Gastroesophageal sphincter (tissue), 3 donors: ENCODE data around the gene TSC22D4.

ENCODE experiments used
- EP300 ChIP-seq: sonication (generic); formaldehyde crosslinking; IDR thresholded peaks from one replicate; pipeline ENCODE4 v1.6.1; 2017; ENCODE audit warnings: antibody characterized with exemption, mild to moderate bottlenecking
- POLR2A ChIP-seq, 2 donors: fragments of 450-650 bp; IDR thresholded peaks; one replicate each; pipeline ENCODE4 v1.6.1; 2017; ENCODE audit warnings: antibody characterized with exemption in 2 of 2, mild to moderate bottlenecking in 2 of 2, moderate library complexity in 1 of 2
- POLR2AphosphoS5 ChIP-seq: sonication (generic); formaldehyde crosslinking; IDR thresholded peaks from one replicate; pipeline ENCODE4 v1.6.1; 2017; ENCODE audit warnings: antibody characterized with exemption
- TF ChIP-seq, protein P1 (sequence below), 4 experiments: fragments of 200-600 bp in 2 of 4; fragments of 450-650 bp in 2 of 4; sonication (generic) in 1 of 4; IDR thresholded peaks; one replicate each; pipeline ENCODE4 v1.5.1; 2017 to 2019; ENCODE audit warnings: antibody characterized with exemption in 4 of 4, mild to moderate bottlenecking in 2 of 4, moderate library complexity in 2 of 4

DNA sequence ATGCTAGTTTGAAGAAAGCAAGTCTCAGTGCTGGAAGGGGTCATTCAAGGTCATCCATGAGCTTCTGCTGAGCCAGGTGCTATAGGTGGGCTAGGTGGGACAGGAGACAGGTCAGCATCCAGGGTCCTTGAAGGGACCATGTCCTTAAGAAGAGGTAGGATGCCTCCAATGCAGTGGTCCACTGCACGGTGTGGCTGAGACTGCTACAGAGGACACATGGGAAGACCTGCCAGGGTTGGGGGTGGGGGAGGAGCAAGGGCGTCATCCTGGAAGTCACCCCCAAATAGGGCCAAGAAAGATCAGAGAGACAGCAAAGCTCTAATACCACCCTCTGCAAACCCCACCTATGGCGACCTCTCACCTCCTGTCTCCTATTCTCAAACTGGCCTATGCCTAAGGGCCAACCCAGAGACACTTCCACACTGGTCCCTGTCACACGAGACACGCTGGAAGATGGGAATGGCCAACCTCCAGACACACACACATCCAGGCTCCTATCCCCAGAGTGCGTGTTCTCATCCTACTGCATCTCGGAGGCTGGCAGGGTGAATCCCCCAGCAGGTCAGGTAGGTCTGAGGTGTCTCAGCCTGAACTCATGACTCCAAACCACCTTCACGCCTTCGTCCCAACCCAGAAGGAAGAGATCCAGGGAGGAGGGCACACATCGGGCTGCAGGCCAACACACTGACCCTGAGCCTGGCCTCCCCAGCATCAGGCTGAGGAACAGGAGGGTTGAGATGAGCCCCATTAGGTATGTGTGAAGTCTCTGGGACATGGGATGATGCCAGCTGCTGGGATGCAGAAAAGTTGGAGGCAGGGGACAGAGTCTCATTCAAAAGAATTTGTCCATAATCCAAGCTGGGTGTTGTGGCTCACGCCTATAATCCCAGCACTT, 37.1 kb downstream of the TSC22D4 start:
- TF ChIP-seq EP300 (no peak), POLR2A (IDR thresholded peaks at IDR 0.05) (no peak), POLR2AphosphoS5 (no peak)
- TF ChIP-seq, protein P1, sequence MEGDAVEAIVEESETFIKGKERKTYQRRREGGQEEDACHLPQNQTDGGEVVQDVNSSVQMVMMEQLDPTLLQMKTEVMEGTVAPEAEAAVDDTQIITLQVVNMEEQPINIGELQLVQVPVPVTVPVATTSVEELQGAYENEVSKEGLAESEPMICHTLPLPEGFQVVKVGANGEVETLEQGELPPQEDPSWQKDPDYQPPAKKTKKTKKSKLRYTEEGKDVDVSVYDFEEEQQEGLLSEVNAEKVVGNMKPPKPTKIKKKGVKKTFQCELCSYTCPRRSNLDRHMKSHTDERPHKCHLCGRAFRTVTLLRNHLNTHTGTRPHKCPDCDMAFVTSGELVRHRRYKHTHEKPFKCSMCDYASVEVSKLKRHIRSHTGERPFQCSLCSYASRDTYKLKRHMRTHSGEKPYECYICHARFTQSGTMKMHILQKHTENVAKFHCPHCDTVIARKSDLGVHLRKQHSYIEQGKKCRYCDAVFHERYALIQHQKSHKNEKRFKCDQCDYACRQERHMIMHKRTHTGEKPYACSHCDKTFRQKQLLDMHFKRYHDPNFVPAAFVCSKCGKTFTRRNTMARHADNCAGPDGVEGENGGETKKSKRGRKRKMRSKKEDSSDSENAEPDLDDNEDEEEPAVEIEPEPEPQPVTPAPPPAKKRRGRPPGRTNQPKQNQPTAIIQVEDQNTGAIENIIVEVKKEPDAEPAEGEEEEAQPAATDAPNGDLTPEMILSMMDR (IDR thresholded peaks at IDR 0.05): no peak
